Chondrocyte (in vitro differentiated cells): ENCODE data around the gene CCDC6. TPM values are rescaled to one million over a fixed set of nuclear protein-coding genes. Genes with fewer than 3 reads are reported as not detected.

ENCODE experiments used
- DNase-seq: peaks from one replicate; pipeline ENCODE4 v3.0.0; 2021; ENCODE audit warnings: mixed read lengths, low spot score
- H3K27ac Mint-ChIP-seq: one replicate; pipeline ENCODE4 v1.8.0; 2021; ENCODE audit warnings: mild to moderate bottlenecking, moderate library complexity, mixed read lengths; ENCODE audit not compliant: unreplicated experiment
- H3K27me3 Mint-ChIP-seq: 2 replicates; pipeline ENCODE4 v1.8.0; 2021; ENCODE audit warnings: low read depth, mixed read lengths
- H3K36me3 Mint-ChIP-seq: 2 replicates; pipeline ENCODE4 v1.8.0; 2021; ENCODE audit warnings: low read depth, mixed read lengths
- H3K4me1 Mint-ChIP-seq: 2 replicates; pipeline ENCODE4 v1.8.0; 2021; ENCODE audit warnings: low read depth, mild to moderate bottlenecking, mixed read lengths
- H3K4me3 Mint-ChIP-seq: one replicate; pipeline ENCODE4 v1.8.0; 2021; ENCODE audit warnings: mild to moderate bottlenecking, moderate library complexity, mixed read lengths; ENCODE audit not compliant: unreplicated experiment
- H3K9me3 Mint-ChIP-seq: 2 replicates; pipeline ENCODE4 v1.8.0; 2021; ENCODE audit warnings: low read depth, mixed read lengths
- CTCF ChIP-seq: fragments of 200-600 bp; sonication (generic); IDR thresholded peaks from 2 replicates; pipeline ENCODE4 v1.5.0; 2021; ENCODE audit warnings: antibody characterized with exemption, mild to moderate bottlenecking, moderate library complexity
- total RNA-seq: library from RNA; stranded (reverse); gene quantifications from 3 replicates; pipeline ENCODE4 v1.2.1, GENCODE V29; 2021

Gene CCDC6
- total RNA-seq, 1 donor from 2014 or later: 59.3 TPM

DNA sequence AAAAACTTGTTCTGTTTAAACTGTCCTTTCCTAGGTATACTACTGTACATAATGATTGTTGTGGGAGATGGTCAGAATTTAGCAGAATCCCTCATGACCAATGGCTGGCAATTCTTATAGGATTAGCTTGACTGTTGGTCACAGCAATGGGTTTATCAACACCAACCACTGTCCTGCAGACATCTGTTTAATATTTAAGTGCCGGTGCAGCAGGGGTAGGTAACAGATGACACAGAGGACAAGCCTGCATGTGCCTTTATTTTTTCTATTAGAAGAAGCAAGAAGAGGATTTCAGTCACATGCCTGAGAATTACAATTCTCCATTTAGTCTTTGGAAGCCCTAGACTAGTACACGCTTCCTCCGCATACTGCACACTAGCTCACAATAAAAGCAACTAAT is 48.4 kb downstream of the CCDC6 start:
- no peak overlapping the region for H3K27ac Mint-ChIP-seq
- DNase-seq: no peak
- TF ChIP-seq CTCF: no peak
- no peak overlapping the region for H3K4me3 Mint-ChIP-seq
- H3K27me3 Mint-ChIP-seq: no peaks in the 10 kb centered on the region
- peaks cover 8% of the 10 kb centered on the region for H3K36me3 Mint-ChIP-seq
- peaks cover 3% of the 10 kb centered on the region for H3K9me3 Mint-ChIP-seq
- peaks cover 51% of the 10 kb centered on the region for H3K4me1 Mint-ChIP-seq

- Mint-ChIP-seq H3K36me3 (peaks cover 8% of the 10 kb centered on the region), H3K9me3 (peaks cover 3% of the 10 kb centered on the region), H3K27me3 (no peaks in the 10 kb centered on the region), H3K4me3 (no peak overlapping the region), H3K27ac (no peak overlapping the region), H3K4me1 (peaks cover 60% of the 10 kb centered on the region)
- no peak for DNase-seq
- TF ChIP-seq CTCF: no peak
Measured at GRCh38 chr10:59857049-59857448, 49.3 kb downstream of the CCDC6 start.

DNA sequence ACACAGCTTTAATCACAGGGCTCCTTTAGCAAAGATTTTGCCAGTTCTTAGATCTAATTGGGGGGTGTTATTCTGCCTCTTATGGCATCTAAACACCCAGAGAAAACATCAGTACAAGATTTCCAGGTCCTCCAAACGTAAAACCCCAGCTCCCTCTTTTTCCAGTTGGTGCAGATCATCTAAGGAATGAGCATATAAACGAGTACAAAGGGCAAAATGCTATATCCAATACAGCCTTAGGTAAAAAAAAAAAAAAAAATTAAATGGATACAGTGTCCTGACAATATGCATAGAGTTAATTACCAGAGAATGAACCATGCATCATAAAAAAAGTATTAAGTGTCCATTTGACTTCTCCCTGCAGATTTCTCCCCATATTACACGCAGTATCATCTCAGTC is 50.3 kb downstream of the CCDC6 start:
- Mint-ChIP-seq H3K27me3 (no peaks in the 10 kb centered on the region), H3K4me1 (peaks cover 62% of the 10 kb centered on the region), H3K27ac (no peak overlapping the region), H3K4me3 (no peak overlapping the region), H3K9me3 (peaks cover 3% of the 10 kb centered on the region), H3K36me3 (peaks cover 6% of the 10 kb centered on the region)
- no peak for TF ChIP-seq CTCF
- DNase-seq: no peak

GRCh38 chr10:59854571-59854970 is 51.8 kb downstream of the CCDC6 start:
- peaks cover 2% of the 10 kb centered on the region for H3K9me3 Mint-ChIP-seq
- H3K27ac Mint-ChIP-seq: no peak overlapping the region
- no peaks in the 10 kb centered on the region for H3K27me3 Mint-ChIP-seq
- TF ChIP-seq CTCF: no peak
- H3K36me3 Mint-ChIP-seq: peaks cover 2% of the 10 kb centered on the region
- peaks cover 58% of the 10 kb centered on the region for H3K4me1 Mint-ChIP-seq
- no peak for DNase-seq
- no peak overlapping the region for H3K4me3 Mint-ChIP-seq

GRCh38 chr10:59852670-59853069 is 53.7 kb downstream of the CCDC6 start:
- peaks cover 41% of the 10 kb centered on the region for H3K4me1 Mint-ChIP-seq
- no peak overlapping the region for H3K27ac Mint-ChIP-seq
- DNase-seq: no peak

More at GRCh38 chr10:59852670-59853069, 53.7 kb downstream of the CCDC6 start:
- no peak for TF ChIP-seq CTCF
- H3K27me3 Mint-ChIP-seq: no peaks in the 10 kb centered on the region
- no peak overlapping the region for H3K4me3 Mint-ChIP-seq
- no peaks in the 10 kb centered on the region for H3K9me3 Mint-ChIP-seq
- H3K36me3 Mint-ChIP-seq: peaks cover 1% of the 10 kb centered on the region
